ENCODE measurements around the gene CASTOR2. TPM values are rescaled to one million over a fixed set of nuclear protein-coding genes. Genes with fewer than 3 reads are reported as not detected.
A peak's percentile ranks its signal among the peaks of the same experiment; 100 is the strongest.

The CASTOR2 gene
- total and polyA plus RNA-seq, 2 donors (not counting 3 experiments of a cell fraction or from before 2014, with no cell fraction given) = 9.6 to 25.1 TPM

- intact Hi-C loops (cut with micrococcal nuclease) (no loop called here), dilution Hi-C loops (cut with MboI; ENCODE audit: extremely low pct_ligation_motif_present, low sequenced_read_pairs) (no loop called here)
- H3K27me3 ChIP-seq (ENCODE audit: control insufficient read depth in 2 of 2, insufficient read depth in 2 of 2, low read length in 2 of 2) = no peaks in the 10 kb centered on the region
- FAIRE-seq (no peak), DNase-seq (ENCODE audit: low read depth, low spot score) (no peak)
- H2AFZ ChIP-seq (ENCODE audit: low read depth, low read length) = no peak overlapping the region
- H3K36me3 ChIP-seq (ENCODE audit: control insufficient read depth in 2 of 2, extremely low read depth in 1 of 2, insufficient read depth in 2 of 2, low read length in 2 of 2) = peaks cover 0 to 11% of the 10 kb centered on the region in 2 experiments
- no peaks in the 10 kb centered on the region for H3K79me2 ChIP-seq (ENCODE audit: control insufficient read depth, insufficient read depth, low read length)
- no peak overlapping the region for H3K4me2 ChIP-seq (ENCODE audit: insufficient read depth, low read length)
- ChIA-PET POLR2A (no interaction called here), CTCF (interaction anchor here (1.4 kb wide), 1 partner anchor 11 kb away, joined by 5 read pairs; no protein-coding TSS in a partner anchor)
- no peak overlapping the region for H3K9ac ChIP-seq (replicated peaks; ENCODE audit: extremely low read depth, insufficient read depth, low read length)
- BruUV-seq (replicated peaks) = no TSS peak
- no peaks in the 10 kb centered on the region for H3K9me1 ChIP-seq (replicated peaks; ENCODE audit: control insufficient read depth, extremely low read depth, insufficient read depth, low read length)
- TF ChIP-seq MAX (IDR thresholded peaks at IDR 0.05; ENCODE audit: insufficient read depth, insufficient read length) = no peak
- no peak for TF ChIP-seq GATA2 (IDR thresholded peaks at IDR 0.05; ENCODE audit: insufficient read depth, insufficient read length, low read depth, low read length)
- no peak for TF ChIP-seq POLR2AphosphoS5 (IDR thresholded peaks at IDR 0.05; ENCODE audit: insufficient read depth, low read depth, low read length)
- no peak overlapping the region for H3K4me3 ChIP-seq (replicated peaks in 1 of 3; ENCODE audit: insufficient read depth in 1 of 3, low read depth in 1 of 3, low read length in 3 of 3)
- peaks cover 6% of the 10 kb centered on the region for H3K4me1 ChIP-seq (ENCODE audit: control insufficient read depth, extremely low read depth, insufficient read depth, low read length)
- no peak overlapping the region for H3K27ac ChIP-seq (ENCODE audit: insufficient read depth, low read depth, low read length)
- H4K20me1 ChIP-seq (replicated peaks; ENCODE audit: control insufficient read depth, extremely low read depth, insufficient read depth, low read length) = no peaks in the 10 kb centered on the region
- no peaks in the 10 kb centered on the region for H3K9me3 ChIP-seq (replicated peaks; ENCODE audit: control insufficient read depth, insufficient read depth, low read length)
Measured at GRCh38 chr7:75038508-75038907, 74.0 kb downstream of the CASTOR2 start.

- Histone ChIP-seq H3K9ac (replicated peaks; ENCODE audit: extremely low read depth, insufficient read depth, low read length) (no peak overlapping the region), H3K4me2 (ENCODE audit: insufficient read depth, low read length) (no peak overlapping the region), H3K4me3 (replicated peaks in 1 of 3; ENCODE audit: insufficient read depth in 1 of 3, low read depth in 1 of 3, low read length in 3 of 3) (no peak overlapping the region), H4K20me1 (replicated peaks; ENCODE audit: control insufficient read depth, extremely low read depth, insufficient read depth, low read length) (no peaks in the 10 kb centered on the region), H3K4me1 (ENCODE audit: control insufficient read depth, extremely low read depth, insufficient read depth, low read length) (peaks cover 6% of the 10 kb centered on the region), H2AFZ (ENCODE audit: low read depth, low read length) (no peak overlapping the region), H3K27me3 (ENCODE audit: control insufficient read depth in 2 of 2, insufficient read depth in 2 of 2, low read length in 2 of 2) (no peaks in the 10 kb centered on the region), H3K27ac (ENCODE audit: insufficient read depth, low read depth, low read length) (no peak overlapping the region), H3K9me1 (replicated peaks; ENCODE audit: control insufficient read depth, extremely low read depth, insufficient read depth, low read length) (no peaks in the 10 kb centered on the region), H3K9me3 (replicated peaks; ENCODE audit: control insufficient read depth, insufficient read depth, low read length) (no peaks in the 10 kb centered on the region), H3K36me3 (ENCODE audit: control insufficient read depth in 2 of 2, extremely low read depth in 1 of 2, insufficient read depth in 2 of 2, low read length in 2 of 2) (peaks cover 0 to 11% of the 10 kb centered on the region in 2 experiments), H3K79me2 (ENCODE audit: control insufficient read depth, insufficient read depth, low read length) (no peaks in the 10 kb centered on the region)
- no TSS peak for BruUV-seq (replicated peaks)
- peak; percentile 34 for DNase-seq (ENCODE audit: low read depth, low spot score)
- ChIA-PET CTCF (interaction anchor here (1.0 to 1.4 kb wide), 2 partner anchors 10 to 12 kb away, joined by 3 to 5 read pairs; no protein-coding TSS in a partner anchor), POLR2A (no interaction called here)
- TF ChIP-seq POLR2AphosphoS5 (IDR thresholded peaks at IDR 0.05; ENCODE audit: insufficient read depth, low read depth, low read length) (no peak), GATA2 (IDR thresholded peaks at IDR 0.05; ENCODE audit: insufficient read depth, insufficient read length, low read depth, low read length) (no peak), POLR2A (IDR thresholded peaks at IDR 0.05; ENCODE audit: low read depth, low read length) (no peak), JUN (IDR thresholded peaks at IDR 0.05; ENCODE audit: borderline replicate concordance, insufficient read depth, insufficient read length, low read depth) (peak; percentile 29), MAX (IDR thresholded peaks at IDR 0.05; ENCODE audit: insufficient read depth, insufficient read length) (no peak), CTCF (IDR thresholded peaks at IDR 0.05; ENCODE audit: extremely low read depth in 1 of 2, insufficient read depth in 1 of 2, low read depth in 1 of 2, low read length in 2 of 2) (no peak)
- FAIRE-seq = peak; percentile 96
- intact Hi-C loops (cut with micrococcal nuclease) (no loop called here), dilution Hi-C loops (cut with MboI; ENCODE audit: extremely low pct_ligation_motif_present, low sequenced_read_pairs) (no loop called here)
Measured at GRCh38 chr7:75039166-75039565, 74.7 kb downstream of the CASTOR2 start.

All from endothelial cell of umbilical vein (primary cell).